Effector memory CD4-positive, alpha-beta T cell (primary cell): ENCODE results near the gene FNDC3A.
"Not testable (repeated sequence)": the region's sequence is repeated elsewhere in the genome, so short reads cannot be mapped to it uniquely, and the experiment has no call there.

Experiments used
- DNase-seq, 3 donors: peaks; one replicate each; pipeline ENCODE4 v3.0.0-alpha.2; 2020
- H3K27ac ChIP-seq: 2 replicates; pipeline ENCODE4 v1.7.0; 2013; ENCODE audit warnings: mild to moderate bottlenecking, low read length, moderate library complexity; ENCODE audit not compliant: insufficient read depth, poor library complexity, severe bottlenecking
- H3K27me3 ChIP-seq: replicated peaks from 2 replicates; pipeline ENCODE4 v1.7.0; 2013; ENCODE audit warnings: mild to moderate bottlenecking, low read length; ENCODE audit not compliant: insufficient read depth, control insufficient read depth, poor library complexity, severe bottlenecking
- H3K36me3 ChIP-seq: 2 replicates; pipeline ENCODE4 v1.7.0; 2013; ENCODE audit warnings: mild to moderate bottlenecking, low read length, moderate library complexity; ENCODE audit not compliant: control insufficient read depth, insufficient read depth
- H3K4me1 ChIP-seq: 2 replicates; pipeline ENCODE4 v1.7.0; 2013; ENCODE audit warnings: low read length, mild to moderate bottlenecking; ENCODE audit not compliant: control insufficient read depth, insufficient read depth, poor library complexity, severe bottlenecking
- H3K4me3 ChIP-seq: 2 replicates; pipeline ENCODE4 v1.7.0; 2013; ENCODE audit warnings: low read length, low read depth, mild to moderate bottlenecking; ENCODE audit not compliant: insufficient read depth, poor library complexity, severe bottlenecking
- H3K9me3 ChIP-seq: 2 replicates; pipeline ENCODE4 v1.7.0; 2013; ENCODE audit warnings: mild to moderate bottlenecking, low read length, moderate library complexity; ENCODE audit not compliant: control insufficient read depth

FNDC3A gene

DNA sequence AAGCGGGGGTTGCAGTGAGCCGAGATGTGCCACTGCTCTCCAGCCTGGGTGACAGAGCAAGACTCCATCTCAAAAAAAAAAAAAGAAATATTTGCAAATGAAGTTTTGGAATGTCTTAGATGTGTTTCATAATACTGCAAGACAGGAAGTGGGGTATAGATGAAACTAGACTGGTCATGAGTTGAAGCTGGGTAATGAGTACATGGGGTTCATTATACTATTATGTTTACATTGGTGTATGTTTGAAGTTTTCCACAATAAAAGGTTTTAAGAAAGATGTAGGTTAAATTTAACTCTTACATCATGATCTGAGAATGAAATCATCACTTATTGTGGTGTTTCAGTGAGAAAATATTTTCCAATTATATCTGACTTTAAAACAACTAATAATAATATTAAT, 19.0 kb downstream of the FNDC3A start:
- H3K4me1 ChIP-seq: no peaks in the 10 kb centered on the region
- H3K27ac ChIP-seq: no peak overlapping the region
- no peaks in the 10 kb centered on the region for H3K9me3 ChIP-seq
- DNase-seq: no peak
- H3K4me3 ChIP-seq: no peak overlapping the region
- no peaks in the 10 kb centered on the region for H3K27me3 ChIP-seq
- H3K36me3 ChIP-seq: no peaks in the 10 kb centered on the region

DNA sequence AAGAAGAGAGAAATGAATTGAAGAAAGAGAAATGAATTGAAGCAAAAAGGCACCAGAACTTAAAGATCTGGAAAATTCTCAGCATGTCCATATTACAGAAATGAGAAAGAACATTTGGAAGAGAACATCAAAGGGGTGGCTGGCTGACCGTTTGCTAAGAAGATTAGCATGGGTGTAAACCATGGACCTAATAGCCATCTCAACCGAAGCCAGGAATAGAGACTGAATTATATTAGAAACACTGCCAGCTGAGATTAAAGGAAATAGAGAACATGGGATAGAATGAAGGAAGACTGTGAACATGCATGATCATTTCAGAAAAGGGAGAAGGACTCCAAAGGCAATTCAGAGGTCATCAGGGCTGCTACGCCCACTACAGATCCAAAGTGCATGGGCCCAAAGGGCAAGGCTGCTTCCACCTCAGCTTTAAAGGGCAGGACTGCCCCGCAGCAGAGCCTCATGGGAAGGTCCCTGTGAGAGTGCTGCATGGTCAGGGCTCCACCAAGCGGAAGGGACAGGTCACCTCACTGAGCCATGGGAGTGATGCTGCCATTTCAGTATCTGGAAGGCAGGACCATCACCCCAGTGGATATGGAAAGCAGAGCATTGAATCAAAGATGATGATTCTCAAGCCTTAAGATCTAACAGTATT, 23.1 kb downstream of the FNDC3A start:
- Histone ChIP-seq H3K4me3 (no peak overlapping the region), H3K9me3 (no peaks in the 10 kb centered on the region), H3K36me3 (no peaks in the 10 kb centered on the region), H3K27ac (no peak overlapping the region), H3K4me1 (no peaks in the 10 kb centered on the region), H3K27me3 (no peaks in the 10 kb centered on the region)
- DNase-seq: no peak

DNA sequence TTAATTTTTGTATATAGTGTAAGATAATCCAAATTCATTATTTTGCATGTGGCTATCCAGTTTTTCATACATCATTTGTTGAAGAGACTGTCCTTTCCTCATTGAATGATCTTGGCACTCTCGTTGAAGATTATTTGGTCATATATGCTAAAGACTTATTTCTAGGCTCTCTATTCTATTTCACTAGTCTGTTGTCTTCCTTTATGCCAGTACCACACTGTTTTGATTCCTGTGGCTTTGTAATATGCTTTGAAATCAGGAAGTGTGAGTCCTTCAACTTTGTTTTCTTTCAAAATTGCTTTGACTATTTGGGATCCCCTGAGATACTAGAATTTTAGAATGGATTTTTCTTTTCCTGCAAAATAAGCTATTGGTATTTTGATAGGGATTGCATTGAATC, 24.5 kb downstream of the FNDC3A start:
- no peak for DNase-seq
- Histone ChIP-seq H3K4me1 (no peaks in the 10 kb centered on the region), H3K27me3 (no peaks in the 10 kb centered on the region), H3K36me3 (no peaks in the 10 kb centered on the region), H3K4me3 (no peak overlapping the region), H3K27ac (no peak overlapping the region), H3K9me3 (no peaks in the 10 kb centered on the region)

DNA sequence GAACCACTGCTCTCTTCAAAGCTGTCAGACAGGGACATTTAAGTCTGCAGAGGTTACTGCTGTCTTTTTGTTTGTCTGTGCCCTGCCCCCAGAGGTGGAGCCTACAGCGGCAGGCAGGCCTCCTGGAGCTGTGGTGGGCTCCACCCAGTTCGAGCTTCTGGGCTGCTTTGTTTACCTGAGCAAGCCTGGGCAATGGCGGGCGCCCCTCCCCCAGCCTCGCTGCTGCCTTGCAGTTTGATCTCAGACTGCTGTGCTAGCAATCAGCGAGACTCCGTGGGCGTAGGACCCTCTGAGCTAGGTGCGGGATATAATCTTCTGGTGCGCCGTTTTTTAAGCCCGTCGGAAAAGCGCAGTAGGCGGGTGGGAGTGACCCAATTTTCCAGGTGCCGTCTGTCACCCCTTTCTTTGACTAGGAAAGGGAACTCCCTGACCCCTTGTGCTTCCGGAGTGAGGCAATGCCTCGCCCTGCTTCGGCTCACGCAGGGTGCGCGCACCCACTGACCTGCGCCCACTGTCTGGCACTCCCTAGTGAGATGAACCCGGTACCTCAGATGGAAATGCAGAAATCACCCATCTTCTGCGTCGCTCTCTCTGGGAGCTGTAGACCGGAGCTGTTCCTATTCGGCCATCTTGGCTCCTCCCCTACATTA, 43.4 kb downstream of the FNDC3A start:
- H3K27me3 ChIP-seq, H3K27ac ChIP-seq, H3K4me1 ChIP-seq, H3K36me3 ChIP-seq, DNase-seq, H3K4me3 ChIP-seq, H3K9me3 ChIP-seq: not testable (repeated sequence)

DNA sequence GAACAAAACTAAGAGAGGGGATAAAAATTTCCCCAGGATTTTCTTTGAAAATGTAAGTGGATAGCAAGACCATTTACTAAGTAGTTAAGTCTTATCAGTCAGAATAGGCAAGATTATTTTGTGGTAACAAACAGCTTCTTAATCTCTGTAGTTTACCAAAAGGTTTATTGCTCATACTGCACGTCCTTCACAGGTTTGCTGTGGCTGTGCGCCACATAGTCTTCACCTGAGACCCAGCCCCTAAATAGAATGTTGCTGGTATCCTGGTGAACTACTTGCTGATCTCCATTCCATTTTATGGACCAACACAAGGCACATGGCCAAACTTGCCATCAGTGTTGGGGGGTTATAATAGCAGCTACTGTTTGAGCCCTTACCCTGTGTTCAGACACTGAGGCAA, 44.6 kb downstream of the FNDC3A start:
- Histone ChIP-seq H3K36me3 (peaks cover 6% of the 10 kb centered on the region), H3K27ac (no peak overlapping the region), H3K27me3 (no peaks in the 10 kb centered on the region), H3K4me1 (no peaks in the 10 kb centered on the region), H3K9me3 (peaks cover 4% of the 10 kb centered on the region), H3K4me3 (no peak overlapping the region)
- no peak for DNase-seq

DNA sequence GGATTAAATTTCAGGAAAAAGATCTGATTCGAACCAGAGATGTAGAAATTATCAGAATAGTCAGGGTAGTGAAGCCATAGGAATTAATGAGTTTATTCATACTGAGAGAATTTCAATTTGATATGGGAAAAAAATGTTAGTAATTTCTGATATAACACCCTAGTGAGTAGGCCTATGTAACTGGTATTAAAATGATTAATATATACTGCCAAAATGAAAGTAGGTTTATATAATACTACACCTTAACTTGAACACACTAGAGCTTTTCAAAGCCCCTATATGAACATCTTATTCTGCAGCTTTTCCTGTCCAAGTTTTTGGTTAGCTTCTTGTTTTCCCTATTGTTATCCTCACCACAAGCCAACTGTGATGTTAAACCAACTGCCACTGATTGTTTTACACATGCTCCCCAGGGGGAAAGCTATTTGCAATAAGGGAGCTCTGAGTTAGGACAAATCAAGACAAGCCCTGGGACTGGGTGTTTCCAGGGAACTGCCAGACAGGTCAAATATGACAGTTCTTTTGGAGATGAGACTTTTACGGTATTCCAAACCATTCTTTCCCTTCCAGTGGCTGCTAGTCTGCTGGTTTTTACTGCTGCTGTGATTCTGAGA, 45.3 kb downstream of the FNDC3A start:
- H3K4me1 ChIP-seq: no peaks in the 10 kb centered on the region
- H3K4me3 ChIP-seq: no peak overlapping the region
- no peak for DNase-seq
- peaks cover 6% of the 10 kb centered on the region for H3K36me3 ChIP-seq
- H3K27ac ChIP-seq: no peak overlapping the region
- H3K9me3 ChIP-seq: peaks cover 4% of the 10 kb centered on the region
- no peaks in the 10 kb centered on the region for H3K27me3 ChIP-seq

DNA sequence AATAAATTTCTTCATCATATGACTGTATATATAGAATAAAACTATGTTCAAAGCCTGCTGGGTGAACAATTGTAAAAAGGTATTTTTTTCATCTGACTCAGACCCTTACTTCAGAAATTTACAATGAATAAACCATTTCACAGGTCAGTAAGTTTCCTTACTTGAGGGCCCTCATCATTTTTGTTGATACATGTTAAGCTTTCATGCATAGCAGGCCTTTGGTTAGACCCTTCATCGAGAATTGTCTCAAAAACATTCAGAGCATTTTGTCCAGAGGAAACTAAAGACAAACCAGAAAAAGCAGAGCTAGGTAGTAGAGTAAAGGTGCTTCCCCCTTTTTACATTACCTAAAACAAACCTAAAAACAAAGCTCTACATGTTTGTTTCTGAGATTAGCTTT, 46.2 kb downstream of the FNDC3A start:
- Histone ChIP-seq H3K4me1 (no peaks in the 10 kb centered on the region), H3K27ac (no peak overlapping the region), H3K9me3 (peaks cover 4% of the 10 kb centered on the region), H3K4me3 (no peak overlapping the region), H3K36me3 (peaks cover 6% of the 10 kb centered on the region), H3K27me3 (no peaks in the 10 kb centered on the region)
- no peak for DNase-seq

DNA sequence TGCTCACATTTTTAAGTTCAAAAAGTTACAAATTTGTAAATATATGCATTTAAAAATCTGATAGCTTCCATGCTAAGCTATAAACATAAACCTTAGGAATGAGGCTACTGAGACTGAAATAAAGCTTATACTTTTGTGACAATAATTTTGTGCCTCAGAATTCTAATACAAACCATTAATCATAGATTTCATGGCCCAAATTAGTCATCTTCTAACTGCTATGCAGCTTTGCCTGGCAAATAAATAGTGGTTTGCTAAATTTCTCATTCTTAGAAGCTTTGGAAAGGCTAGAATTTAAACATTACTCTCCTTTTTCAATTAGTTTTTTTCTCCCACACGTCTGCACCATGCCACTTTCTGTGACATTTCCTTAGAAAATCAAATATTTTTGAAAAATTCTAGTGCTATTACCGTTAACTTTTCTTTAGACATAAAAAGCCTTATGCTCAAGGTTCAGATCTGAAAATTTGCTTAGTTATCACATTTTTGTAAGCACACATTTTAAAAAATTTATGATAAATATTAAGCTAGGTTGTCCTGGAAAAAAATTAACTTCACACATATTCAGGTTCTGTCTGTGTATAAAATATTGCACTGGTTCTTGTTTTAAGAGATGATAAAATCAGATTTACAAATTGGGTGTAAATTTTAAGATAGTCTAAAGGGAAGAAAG, 46.9 kb downstream of the FNDC3A start:
- no peaks in the 10 kb centered on the region for H3K27me3 ChIP-seq
- H3K9me3 ChIP-seq: peaks cover 4% of the 10 kb centered on the region
- no peak for DNase-seq
- H3K4me3 ChIP-seq: no peak overlapping the region
- no peak overlapping the region for H3K27ac ChIP-seq
- H3K36me3 ChIP-seq: peaks cover 6% of the 10 kb centered on the region
- H3K4me1 ChIP-seq: no peaks in the 10 kb centered on the region

DNA sequence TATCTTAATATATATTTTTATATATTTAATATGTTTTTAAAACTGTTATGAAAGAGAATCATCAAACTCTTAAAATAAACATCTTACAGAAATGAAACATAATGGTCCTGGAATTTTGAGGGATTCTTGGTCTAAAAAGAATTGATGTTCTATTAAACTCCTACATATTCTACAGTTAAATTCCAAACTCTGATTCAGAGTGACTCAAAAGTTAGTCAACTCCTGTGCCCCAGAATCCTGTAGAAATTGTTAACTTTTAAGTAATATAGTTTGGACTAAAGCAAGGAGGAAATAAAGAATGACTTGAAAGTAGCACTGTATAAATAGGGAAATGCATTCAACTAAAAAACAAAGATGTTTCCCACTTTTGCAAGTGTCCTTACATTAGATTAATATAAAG, 47.7 kb downstream of the FNDC3A start:
- H3K4me1 ChIP-seq: no peaks in the 10 kb centered on the region
- H3K4me3 ChIP-seq: no peak overlapping the region
- H3K36me3 ChIP-seq: peaks cover 10% of the 10 kb centered on the region
- no peaks in the 10 kb centered on the region for H3K27me3 ChIP-seq
- no peak overlapping the region for H3K27ac ChIP-seq
- peaks cover 4% of the 10 kb centered on the region for H3K9me3 ChIP-seq
- no peak for DNase-seq

DNA sequence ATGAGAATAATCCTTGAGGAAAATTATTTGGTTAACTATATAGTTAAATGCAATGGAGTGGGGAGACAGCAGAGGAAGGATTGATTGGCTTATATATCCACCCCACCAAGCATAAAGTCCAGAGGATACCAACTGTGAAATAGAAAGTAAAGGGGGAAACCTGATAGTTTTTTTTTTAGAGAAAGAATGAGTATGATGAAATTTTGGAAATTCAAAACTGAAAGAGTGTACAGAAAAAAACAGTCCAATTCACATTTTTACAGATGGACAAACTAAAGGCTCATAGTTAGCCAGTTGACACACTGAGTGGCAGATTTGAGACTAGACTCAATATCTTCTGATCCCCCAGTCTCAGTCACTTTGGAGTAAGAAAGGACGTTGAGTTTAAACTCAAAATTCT, 51.1 kb downstream of the FNDC3A start:
- DNase-seq: no peak
- H3K4me3 ChIP-seq: no peak overlapping the region
- no peak overlapping the region for H3K27ac ChIP-seq
- peaks cover 10% of the 10 kb centered on the region for H3K36me3 ChIP-seq
- no peaks in the 10 kb centered on the region for H3K4me1 ChIP-seq
- H3K27me3 ChIP-seq: no peaks in the 10 kb centered on the region
- peaks cover 4% of the 10 kb centered on the region for H3K9me3 ChIP-seq
